LNCaP clone FGC (cell line): ENCODE measurements around the gene GNB5.

ENCODE experiments used
- DNase-seq: peaks from one replicate; pipeline ENCODE4 v3.0.0-alpha.2; 2011; ENCODE audit warnings: low read depth
- H3K4me3 ChIP-seq: 2 replicates; pipeline ENCODE4 v1.5.1; 2011; ENCODE audit warnings: mild to moderate bottlenecking, low read depth, low read length, control low read depth
- TF ChIP-seq, protein P1 (sequence below): IDR thresholded peaks from 2 replicates; pipeline ENCODE4 v1.5.1; 2012; ENCODE audit warnings: mild to moderate bottlenecking; ENCODE audit not compliant: control insufficient read depth, insufficient read depth; ENCODE audit errors: extremely low read depth

The GNB5 gene

DNA sequence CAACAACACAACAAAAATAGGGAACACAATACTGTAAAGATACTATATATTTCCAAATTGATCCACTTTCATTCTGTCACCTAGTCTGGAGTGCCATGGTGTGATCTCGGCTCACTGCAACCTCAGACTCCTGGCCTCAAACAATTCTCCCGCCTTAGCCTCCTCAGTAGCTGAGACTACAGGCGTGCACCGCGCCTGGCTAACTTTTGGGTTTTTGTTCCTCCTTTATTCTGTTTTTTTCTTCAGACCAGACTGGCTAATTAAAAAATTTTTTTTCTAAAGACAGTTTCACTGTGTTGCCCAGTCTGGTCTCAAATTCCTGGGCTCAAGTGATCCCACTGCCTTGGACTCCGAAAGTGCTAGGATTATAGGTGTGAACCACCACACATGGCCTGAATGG, 84.0 kb downstream of the GNB5 start:
- DNase-seq: no peak
- TF ChIP-seq, protein P1, sequence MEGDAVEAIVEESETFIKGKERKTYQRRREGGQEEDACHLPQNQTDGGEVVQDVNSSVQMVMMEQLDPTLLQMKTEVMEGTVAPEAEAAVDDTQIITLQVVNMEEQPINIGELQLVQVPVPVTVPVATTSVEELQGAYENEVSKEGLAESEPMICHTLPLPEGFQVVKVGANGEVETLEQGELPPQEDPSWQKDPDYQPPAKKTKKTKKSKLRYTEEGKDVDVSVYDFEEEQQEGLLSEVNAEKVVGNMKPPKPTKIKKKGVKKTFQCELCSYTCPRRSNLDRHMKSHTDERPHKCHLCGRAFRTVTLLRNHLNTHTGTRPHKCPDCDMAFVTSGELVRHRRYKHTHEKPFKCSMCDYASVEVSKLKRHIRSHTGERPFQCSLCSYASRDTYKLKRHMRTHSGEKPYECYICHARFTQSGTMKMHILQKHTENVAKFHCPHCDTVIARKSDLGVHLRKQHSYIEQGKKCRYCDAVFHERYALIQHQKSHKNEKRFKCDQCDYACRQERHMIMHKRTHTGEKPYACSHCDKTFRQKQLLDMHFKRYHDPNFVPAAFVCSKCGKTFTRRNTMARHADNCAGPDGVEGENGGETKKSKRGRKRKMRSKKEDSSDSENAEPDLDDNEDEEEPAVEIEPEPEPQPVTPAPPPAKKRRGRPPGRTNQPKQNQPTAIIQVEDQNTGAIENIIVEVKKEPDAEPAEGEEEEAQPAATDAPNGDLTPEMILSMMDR: no peak

DNA sequence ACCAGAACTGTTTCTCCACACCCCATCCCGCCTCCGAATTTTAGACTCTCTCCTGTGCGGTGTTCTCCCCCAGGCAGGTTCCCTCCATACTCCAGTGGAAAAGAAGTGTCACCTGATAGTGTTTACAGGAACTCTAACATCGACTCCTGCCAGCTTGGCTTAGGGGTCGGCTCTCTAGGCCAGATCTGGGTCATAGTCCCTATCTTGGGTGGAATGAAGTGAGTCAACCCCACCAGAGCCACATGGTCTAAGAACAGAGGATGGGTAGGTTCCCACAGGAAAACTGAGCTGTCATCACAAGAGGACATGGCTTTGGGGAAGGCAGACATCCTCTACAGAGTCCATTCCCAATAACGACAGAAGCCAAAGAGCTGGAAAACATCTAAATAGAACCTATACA, 84.6 kb downstream of the GNB5 start:
- no peak for DNase-seq

More for the DNA sequence above, 84.0 kb downstream of the GNB5 start:
- H3K4me3 ChIP-seq: no peak overlapping the region

DNA sequence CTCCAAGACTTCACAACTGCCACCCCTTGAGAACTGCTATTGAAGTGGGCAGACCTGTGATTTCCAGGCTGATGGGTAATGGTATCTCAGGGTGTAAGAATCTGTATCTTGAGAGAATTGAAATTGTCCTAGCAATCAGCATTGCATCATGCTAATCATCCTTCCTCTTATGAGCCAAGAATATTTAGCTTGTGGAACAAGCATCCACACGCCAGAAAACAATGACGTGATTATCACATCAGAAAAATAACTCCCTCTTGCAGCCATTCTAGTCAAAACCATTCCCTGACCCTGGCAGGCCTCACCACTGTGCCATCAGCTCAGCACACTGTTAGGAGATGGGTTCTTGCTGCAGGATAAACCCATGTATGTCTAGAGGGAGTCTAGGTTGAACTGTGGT, 85.3 kb downstream of the GNB5 start:
- DNase-seq: no peak
- TF ChIP-seq, protein P1: no peak
- no peak overlapping the region for H3K4me3 ChIP-seq

More for the DNA sequence above, 84.6 kb downstream of the GNB5 start:
- TF ChIP-seq, protein P1: no peak
- H3K4me3 ChIP-seq: no peak overlapping the region

DNA sequence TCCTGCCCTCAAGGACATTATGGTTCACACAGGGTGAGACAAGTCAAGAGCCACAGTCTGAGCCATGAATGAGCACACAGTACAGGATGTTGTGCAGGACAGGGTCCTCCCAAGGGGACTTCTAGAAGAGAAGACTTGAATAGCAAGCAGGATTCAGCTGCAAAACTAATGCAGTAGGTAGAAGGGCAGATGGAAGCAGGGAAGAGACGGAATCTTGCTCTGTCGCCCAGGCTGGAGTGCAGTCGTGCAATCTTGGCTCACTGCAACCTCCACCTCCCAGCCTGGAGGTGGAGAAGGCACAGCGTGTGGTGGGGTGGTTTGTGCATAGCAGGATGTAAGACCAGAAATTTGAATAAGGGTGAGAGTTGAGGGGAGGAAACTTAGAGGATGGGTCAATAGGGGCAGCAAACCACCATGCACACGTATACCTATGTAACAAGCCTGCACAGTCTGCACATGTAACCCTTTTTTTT, 86.6 kb downstream of the GNB5 start:
- H3K4me3 ChIP-seq: no peak overlapping the region
- DNase-seq: no peak
- TF ChIP-seq, protein P1: no peak

DNA sequence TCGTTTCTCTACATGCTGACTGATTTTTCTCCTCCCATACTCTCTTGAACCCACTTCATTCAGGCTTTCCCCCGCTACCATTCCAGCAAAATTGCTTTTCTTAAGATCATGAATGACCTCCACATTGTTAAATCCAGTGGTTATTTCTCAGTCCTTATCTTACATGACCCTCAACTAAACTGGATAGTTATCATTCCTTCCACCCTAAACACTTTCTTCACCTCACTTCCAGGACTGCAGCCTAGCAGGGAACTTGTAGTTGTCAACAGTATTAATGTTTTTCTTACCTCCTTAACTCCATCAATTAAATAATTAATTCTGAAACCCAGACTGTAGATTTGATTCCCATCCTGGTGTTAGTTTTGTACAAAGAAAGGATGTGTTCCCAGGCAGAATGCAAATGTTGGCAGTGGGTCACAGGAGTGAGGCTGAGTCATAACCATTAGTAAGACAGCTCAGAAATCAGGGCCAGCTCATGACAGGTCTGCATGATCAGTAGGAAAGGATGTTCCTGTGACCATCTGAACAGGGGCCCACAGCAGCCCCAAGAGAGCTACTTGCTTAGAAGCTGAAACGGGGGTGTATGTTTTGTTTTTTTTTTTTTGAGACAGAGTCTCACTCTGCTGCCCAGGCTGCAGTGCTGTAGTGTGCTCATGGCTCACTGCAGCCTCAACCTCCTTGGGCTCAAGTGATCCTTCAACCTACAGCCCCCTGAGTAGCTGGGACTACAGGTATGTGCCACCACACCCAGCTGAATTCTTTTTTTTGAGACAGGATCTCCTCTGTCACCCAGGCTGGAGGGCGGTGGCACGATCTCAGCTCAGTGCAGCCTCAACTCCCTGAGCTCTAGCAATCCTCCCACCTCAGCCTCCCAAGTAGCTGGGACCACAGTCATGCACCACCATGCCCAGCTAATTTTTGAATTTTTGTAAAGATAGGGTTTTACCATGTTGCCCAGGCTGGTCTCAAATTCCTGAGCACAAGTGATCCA, 87.7 kb downstream of the GNB5 start:
- no peak overlapping the region for H3K4me3 ChIP-seq
- DNase-seq: no peak
- TF ChIP-seq, protein P1: no peak

DNA sequence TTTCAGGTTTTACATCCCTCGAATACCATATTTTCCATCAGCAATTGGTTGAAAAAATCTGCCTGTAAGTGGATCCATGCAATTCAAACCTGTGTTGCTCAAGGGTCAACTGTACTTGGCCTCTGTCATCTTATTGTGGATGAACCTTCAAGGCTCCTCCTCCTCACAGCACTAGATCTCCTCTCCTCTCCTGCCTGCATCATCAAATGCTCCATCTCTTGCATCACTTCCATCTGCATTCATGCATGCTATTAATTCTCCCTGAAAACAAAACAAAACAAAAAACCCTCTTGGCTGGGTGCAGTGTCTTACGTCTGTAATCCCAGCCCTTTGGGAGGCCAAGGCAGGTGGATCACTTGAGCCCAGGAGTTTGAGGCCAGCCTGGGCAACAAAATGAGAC, 88.7 kb downstream of the GNB5 start:
- DNase-seq: no peak
- TF ChIP-seq, protein P1: no peak
- no peak overlapping the region for H3K4me3 ChIP-seq
